NOMO-1 treated with dmso at 0.1 percent for 144 hours (cell line): ENCODE measurements around the gene IGF2BP1.
"Not testable (repeated sequence)": the region's sequence is repeated elsewhere in the genome, so short reads cannot be mapped to it uniquely, and the experiment has no call there.

ENCODE experiments used
- DNase-seq: peaks from one replicate; lab custom pipeline; 2025; ENCODE audit not compliant: unreplicated experiment; lab: John Stamatoyannopoulos, UW

Gene IGF2BP1

GRCh38 chr17:49053171-49053829 is 56.1 kb downstream of the IGF2BP1 start:
- DNase-seq: no peak

DNA sequence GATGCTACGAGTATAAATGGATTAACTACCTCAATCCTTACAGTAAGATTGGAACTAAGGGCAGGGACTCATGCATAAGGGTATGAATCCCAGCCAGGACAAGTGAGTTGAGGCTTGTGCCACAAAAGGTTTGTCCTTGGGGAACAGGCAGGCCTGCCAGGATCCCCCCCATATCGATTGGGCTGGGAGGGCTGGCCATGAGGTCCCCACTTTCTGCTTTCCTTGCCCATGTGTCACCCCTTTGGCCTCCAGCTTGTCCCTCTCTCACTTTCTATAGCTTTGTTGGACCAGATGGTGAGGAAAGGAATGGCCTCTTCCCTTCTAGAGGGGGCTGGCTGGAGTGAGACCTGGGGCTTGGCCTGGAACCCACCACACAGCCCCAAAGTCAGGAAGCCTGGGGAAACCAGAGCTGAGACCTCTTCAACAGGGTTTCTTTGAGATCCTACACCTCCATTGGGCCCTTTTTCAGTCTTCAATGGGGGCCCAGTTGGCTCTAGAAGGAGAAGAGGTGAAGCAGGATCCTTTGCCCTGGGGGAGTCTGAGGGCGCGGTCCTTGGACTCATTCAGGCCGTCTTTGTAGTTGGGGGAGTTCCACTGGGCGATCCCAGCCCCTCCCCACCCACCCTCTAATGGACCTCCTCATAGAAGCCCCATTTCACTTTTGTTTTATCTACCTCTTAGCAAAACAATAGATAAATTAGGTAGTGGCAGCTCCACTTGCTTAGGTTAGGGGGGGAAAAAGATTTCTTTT is 57.3 kb downstream of the IGF2BP1 start:
- DNase-seq: no peak

DNA sequence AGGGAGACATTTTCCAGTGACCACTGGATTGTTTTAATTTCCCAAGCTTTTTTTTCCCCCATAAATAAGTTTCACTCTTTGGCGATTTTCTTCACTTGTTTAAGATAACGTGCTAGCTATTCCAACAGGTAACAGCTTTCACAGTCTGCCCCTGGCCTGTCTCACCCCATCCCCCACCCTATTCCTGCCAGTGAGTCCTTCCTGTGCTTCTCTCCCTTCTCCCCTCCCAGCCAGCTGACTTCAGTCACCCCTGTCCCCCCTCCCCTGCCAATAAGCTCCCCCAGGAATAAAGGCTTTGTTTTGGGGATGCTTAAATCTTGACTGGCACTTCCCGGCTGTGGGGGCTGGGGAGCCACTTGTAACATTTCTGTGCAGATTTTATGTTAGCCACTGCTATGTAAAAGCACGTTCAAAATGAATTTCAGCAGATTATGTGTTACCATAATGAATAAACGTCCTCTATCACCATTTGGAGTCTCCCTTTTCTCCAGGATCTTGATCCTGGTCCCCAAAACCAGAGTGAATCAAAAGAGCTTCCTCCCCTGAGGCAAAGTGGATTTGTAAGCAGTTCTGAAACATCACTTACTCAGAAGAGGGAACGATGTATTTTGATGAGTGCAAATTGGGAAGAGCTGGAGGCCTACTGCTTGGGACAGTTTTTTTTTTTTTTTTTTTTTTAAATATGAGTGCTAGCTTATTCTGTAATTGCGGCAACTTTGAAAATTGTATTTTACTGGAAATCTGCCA is 58.2 kb downstream of the IGF2BP1 start:
- DNase-seq: no peak

DNA sequence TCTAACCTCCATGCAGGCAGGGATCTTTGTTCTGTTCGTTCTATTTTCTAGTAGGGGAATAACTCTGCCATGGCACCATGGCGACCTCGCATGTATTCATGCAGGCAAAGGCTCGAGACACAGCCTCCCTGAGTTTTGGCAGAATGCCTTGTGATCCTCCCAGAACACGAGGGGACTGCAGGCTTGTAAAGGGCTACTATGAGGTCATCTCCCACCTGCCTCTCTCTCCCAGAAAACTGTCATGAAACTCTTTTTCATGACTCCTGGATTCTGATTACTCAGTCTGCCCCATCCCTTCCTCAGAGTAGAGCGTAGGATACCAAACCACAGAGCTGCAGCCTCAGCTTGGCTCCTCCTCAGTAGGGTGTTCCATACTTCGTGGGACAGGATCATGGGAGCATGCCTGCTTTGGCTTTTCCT is 64.3 kb downstream of the IGF2BP1 start:
- no peak for DNase-seq

DNA sequence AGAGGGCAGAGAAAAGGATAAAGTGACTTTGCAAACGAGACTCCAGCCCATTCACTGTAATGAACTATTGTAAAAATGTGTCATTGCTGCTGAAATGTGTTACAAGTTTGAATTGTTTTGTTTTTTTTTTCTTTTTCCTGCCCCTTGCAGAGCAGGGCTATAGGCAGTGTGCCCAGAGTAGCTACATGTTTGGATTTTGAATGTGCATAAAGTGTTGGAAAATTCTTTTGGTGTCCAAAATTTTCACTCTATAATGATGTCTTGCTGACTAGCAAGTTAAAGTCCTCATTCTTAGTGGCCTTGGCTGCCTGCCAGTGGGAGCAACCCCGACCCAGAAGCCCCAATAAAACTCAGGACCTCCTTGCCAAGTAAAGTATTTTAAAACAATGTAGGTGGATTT is 66.5 kb downstream of the IGF2BP1 start:
- DNase-seq: no peak

- no peak for DNase-seq
Observed at GRCh38 chr17:49067163-49067562, 70.0 kb downstream of the IGF2BP1 start.

DNA sequence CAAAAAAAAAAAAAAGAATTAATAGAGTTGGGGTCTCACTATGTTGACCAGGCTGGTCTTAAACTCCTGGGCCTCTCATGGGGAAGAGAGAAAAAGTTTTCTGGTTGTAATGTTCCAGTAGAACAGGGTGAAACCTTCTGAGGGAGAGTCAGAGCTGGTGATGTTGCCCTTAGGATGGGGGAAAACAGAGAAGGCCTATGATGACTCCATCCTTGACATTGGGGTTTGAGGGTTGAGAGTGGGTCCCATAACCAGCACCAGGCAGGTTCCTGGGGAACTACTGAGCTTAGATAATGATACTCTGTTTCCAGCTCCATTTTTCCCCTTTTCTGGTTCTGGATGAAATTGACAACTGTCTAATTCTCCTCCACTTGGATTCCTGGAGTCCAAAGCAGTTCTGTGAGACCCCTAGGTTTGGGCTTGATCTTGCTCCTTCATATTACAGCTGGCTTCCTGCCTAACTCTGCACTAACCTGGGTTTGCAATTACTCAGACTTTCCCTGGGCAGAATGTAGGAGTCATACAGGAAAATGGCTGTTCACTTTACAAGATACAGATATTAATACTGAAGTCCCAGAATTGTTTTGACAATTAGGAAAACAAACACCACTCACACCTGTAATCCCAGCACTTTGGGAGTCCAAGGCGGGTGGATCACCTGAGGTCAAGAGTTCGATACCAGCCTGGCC is 72.5 kb downstream of the IGF2BP1 start:
- no peak for DNase-seq

DNA sequence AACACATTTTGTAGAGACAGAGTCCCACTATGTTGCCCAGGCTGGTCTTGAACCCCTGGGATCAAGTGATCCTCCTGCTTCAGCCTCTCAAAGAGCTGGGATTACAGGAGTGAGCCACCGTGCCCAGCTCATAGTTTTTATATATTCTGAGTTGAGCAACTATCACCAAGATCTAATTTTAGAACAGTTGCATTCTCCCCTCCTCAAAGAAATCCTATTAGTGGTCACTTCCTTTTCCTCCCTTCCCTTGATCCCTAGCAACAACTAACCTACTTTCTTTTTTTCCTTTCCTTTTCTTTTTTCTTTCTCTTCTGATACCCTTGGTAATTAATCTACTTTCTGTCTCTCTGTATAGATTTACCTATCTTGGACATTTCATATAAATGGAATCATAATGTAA is 73.9 kb downstream of the IGF2BP1 start:
- no peak for DNase-seq

- DNase-seq: no peak
Observed at GRCh38 chr17:49074851-49075540, 77.8 kb downstream of the IGF2BP1 start.

- DNase-seq: no peak
Observed at GRCh38 chr17:49076573-49077384, 79.6 kb downstream of the IGF2BP1 start.

DNA sequence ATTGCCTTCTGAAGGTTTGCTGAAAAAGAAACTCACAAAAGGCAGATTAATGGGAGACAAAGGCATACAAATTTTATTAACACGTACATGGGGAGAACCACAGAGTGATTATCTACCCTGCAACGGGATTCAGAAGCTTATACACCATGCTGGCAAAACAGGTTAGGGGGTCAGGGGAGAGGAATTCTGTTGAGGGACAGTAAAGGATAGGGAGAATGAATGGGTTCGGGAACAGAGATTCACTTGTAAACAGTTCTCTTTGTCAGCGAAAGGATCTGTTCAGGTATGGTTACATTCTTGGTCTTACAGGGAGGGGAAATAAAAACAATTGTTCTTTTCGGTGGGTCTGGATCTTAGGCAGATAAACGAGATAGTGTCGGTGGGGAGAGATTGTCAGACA is 81.1 kb downstream of the IGF2BP1 start:
- no peak for DNase-seq

DNA sequence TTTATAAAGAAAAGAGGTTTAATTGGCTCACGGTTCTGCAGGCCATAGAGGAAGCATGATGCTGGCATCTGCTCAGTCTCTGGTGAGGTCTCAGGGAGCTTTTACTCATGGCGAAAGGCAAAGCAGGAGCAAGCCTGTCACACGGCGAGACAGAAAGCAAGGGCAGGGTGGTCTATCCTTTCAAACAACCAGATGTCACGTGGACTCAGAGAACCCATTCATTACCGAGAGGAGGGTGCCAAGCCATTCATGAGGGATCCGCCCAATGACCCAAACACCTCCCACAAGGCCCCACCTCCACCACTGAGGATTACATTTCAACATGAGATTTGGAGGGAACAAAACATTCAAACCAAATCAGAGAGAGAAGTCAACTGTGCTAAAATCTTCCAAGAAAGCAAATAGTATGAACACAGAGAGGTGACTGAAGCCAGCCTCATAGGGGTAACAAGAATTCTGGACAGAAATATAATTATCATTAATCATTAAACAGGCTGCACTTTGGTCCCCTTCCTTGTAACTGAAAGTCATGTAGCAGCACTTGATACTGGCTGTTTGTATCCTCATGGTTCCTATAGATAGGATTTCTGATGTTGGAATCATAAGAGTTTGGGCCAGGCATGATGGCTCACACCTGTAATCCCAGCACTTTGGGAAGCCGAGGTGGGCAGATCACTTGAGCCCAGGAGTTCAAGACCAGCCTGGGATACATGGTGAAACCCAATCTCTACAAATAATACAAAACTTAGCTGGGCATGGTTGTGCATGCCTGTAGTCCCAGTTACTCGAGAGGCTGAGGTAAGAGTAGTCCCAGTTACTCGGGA is 82.9 kb downstream of the IGF2BP1 start:
- no peak for DNase-seq

DNA sequence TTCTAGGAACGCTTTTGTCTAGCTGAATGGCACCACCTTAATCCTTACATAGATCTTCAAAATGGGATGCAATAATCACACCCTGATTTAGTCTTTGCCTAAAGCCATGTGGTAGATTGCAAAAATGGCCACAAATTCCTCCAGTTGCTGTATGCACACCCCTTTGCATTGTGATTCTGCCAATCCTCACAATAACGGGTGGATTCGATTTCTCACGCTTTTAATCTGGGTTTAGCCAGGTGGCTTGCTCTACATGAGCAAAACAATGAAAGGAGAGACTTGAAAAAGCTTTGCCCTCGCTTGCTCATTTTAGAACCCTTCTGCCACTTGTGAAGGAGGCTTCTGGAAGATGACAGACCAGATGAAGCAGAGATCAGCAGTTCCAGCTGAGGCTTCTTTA is 85.0 kb downstream of the IGF2BP1 start:
- DNase-seq: no peak

DNA sequence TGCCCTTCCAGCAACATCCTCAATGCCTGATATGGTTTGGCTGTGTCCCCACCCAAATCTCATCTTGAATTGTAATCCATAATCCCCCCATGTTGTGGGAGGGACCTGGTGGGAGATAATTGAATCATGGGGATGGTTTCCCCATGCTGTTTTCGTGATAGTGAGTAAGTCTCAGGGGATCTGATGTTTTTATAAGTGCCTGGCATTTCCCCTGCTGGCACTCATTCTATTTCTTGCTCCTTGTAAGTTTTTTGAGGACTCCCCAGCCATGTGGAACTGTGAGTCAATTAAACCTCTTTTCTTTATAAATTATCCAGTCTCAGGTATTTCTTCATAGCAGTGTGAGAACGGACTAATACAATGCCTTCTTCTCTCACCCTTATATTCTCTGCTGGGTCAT is 87.9 kb downstream of the IGF2BP1 start:
- DNase-seq: not testable (repeated sequence)

- no peak for DNase-seq
Observed at GRCh38 chr17:49085565-49086315, 88.6 kb downstream of the IGF2BP1 start.

DNA sequence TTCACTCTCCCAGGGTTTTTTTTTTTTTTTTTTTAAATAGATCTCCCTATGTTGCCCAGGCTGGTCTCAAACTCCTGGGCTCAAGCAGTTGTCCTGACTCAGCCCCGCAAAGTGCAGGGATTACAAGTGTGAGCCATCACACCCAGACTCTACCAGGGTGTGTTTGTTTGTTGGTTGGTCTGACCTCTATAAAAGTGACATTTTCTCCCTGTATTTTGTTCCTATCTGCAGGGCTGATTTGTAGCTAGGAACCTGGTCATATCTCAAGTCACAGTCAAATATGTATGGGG is 89.1 kb downstream of the IGF2BP1 start:
- DNase-seq: no peak

DNA sequence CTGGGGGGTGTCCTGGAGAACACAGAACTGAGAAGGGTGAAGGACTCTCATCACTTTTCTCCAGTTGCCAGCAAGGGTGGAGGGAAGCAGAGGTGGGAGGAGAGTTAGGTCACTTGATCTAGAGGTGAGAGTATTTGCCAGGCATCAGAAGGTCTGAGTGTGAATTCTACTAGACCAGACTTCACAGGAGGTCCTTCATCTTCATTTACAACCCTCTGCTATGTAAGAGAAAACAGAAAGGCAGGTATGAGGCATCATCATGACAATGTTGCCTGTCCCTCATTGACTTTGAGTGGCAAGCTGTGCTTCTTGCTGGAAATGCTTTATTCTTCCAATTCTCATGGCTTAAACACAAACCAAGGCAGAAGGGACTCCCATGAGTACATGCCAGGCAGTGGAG is 89.5 kb downstream of the IGF2BP1 start:
- DNase-seq: no peak

GRCh38 chr17:49089094-49089493 is 91.9 kb downstream of the IGF2BP1 start:
- DNase-seq: no peak
